ENCODE data around the gene ACOX1. TPM values are rescaled to one million over a fixed set of nuclear protein-coding genes. Genes with fewer than 3 reads are reported as not detected.

ACOX1 gene
- total RNA-seq, 6 donors from 2014 or later, result 33.2 to 84.2 (median 57.4) TPM

DNA sequence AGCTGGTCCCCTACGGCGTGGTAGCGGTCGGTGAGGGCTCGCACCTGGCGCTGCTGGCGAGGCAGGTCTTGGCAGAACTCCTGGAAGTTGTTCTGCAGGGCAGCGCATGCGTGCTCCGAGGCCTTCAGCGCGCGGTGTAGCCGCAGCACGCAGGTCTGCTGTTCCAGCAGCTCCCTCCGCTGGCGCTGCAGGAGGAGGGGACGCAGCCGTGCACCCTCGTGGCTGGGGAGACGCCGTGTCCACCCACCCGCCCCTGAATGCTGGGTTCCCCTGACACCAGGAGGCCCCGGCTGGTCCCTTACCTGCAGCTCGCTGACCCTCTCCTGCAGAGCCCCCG, 35.9 kb upstream of the ACOX1 start:
- peaks cover 0 to 9% (median 7%) of the 10 kb centered on the region in 4 donors for H3K4me1 ChIP-seq
- peak in 1 of 2 donors; percentile 79 for DNase-seq
- WGBS, 2 donors, result 94 to 97% methylated on average over 6 to 7 of the region's 26 CpGs

DNA sequence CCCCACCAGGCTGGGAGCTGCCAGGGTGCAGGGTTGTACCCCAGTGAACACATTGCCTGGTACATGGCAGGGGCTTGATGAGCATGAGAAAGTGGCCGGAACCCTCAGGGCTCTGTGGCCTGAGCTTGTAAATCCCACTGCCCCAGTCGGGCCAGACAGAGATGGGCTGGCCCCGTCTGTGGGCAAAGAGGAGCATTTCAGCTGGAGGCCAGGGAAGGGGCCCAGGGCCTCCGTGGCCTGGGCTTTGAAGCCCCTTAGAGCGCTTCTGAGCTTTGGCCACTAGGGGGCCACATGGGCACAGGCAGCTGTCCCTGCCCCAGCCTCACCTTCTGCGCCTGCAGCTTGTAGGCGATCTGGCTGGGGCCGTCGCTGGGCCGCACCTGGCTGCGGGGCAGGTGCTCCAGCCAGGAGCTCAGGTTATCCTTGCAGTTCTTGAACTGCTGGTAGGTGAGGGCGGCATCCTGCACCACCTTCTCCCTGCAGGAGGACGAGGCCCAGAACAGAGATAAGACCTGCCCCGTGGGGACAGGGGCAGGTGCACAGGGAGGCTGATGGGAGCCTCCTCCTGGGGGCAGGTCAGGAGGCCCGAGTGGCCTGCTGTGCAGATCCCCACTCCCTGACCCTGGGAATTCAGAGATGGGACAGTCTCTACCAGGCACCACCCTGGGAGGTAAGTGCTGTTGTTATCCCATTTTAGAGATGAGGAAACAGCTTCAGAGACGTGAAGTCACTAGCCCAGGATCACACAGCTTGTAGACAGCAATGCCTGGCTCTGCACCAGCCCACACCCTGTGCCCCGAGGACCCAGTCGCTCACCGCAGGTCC, 35.3 kb upstream of the ACOX1 start:
- no peak overlapping the region for H3K27ac ChIP-seq
- no peak for TF ChIP-seq EP300 (IDR thresholded peaks at IDR 0.05)
- TF ChIP-seq, protein P1, sequence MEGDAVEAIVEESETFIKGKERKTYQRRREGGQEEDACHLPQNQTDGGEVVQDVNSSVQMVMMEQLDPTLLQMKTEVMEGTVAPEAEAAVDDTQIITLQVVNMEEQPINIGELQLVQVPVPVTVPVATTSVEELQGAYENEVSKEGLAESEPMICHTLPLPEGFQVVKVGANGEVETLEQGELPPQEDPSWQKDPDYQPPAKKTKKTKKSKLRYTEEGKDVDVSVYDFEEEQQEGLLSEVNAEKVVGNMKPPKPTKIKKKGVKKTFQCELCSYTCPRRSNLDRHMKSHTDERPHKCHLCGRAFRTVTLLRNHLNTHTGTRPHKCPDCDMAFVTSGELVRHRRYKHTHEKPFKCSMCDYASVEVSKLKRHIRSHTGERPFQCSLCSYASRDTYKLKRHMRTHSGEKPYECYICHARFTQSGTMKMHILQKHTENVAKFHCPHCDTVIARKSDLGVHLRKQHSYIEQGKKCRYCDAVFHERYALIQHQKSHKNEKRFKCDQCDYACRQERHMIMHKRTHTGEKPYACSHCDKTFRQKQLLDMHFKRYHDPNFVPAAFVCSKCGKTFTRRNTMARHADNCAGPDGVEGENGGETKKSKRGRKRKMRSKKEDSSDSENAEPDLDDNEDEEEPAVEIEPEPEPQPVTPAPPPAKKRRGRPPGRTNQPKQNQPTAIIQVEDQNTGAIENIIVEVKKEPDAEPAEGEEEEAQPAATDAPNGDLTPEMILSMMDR (IDR thresholded peaks at IDR 0.05), result peak; percentile 92 to 98 (median 96)
- WGBS, 2 donors, result 30 to 37% methylated on average over 14 to 15 of the region's 19 CpGs

More for the DNA sequence above, 35.9 kb upstream of the ACOX1 start:
- Histone ChIP-seq H3K36me3 (peaks cover 0 to 9% (median 2%) of the 10 kb centered on the region in 4 donors), H3K27ac (no peak overlapping the region), H3K4me3 (no peak overlapping the region), H3K9me3 (no peaks in the 10 kb centered on the region), H3K27me3 (no peaks in the 10 kb centered on the region)
- ATAC-seq (ENCODE audit: low FRiP score in 2 of 2), result no peak
- TF ChIP-seq EP300 (IDR thresholded peaks at IDR 0.05) (no peak), POLR2A (IDR thresholded peaks at IDR 0.05) (no peak), POLR2AphosphoS5 (IDR thresholded peaks at IDR 0.05) (no peak)
- TF ChIP-seq, protein P1 (IDR thresholded peaks at IDR 0.05), result no peak

GRCh38 chr17:76013377-76013932, 34.5 kb upstream of the ACOX1 start:
- 82 to 83% methylated on average over 15 of the region's 15 CpGs for WGBS, 2 donors
- H3K27me3 ChIP-seq, result no peaks in the 10 kb centered on the region
- no peak for DNase-seq

More for the DNA sequence above, 35.3 kb upstream of the ACOX1 start:
- DNase-seq (peak; percentile 81 to 87), ATAC-seq (ENCODE audit: low FRiP score in 2 of 2) (peak; percentile 86 to 88)
- Histone ChIP-seq H3K27me3 (no peaks in the 10 kb centered on the region), H3K4me3 (no peak overlapping the region), H3K36me3 (peaks cover 0 to 15% (median 2%) of the 10 kb centered on the region in 4 donors), H3K9me3 (no peaks in the 10 kb centered on the region), H3K4me1 (peaks cover 0 to 9% (median 7%) of the 10 kb centered on the region in 4 donors)

GRCh38 chr17:76011951-76012350, 33.0 kb upstream of the ACOX1 start:
- DNase-seq (no peak), ATAC-seq (ENCODE audit: low FRiP score in 2 of 2) (no peak)
- TF ChIP-seq POLR2AphosphoS5 (IDR thresholded peaks at IDR 0.05), result no peak
- TF ChIP-seq, protein P1 (IDR thresholded peaks at IDR 0.05), result no peak
- TF ChIP-seq POLR2A (IDR thresholded peaks at IDR 0.05), result no peak
- 90 to 92% methylated on average over 5 of the region's 5 CpGs for WGBS, 2 donors
- Histone ChIP-seq H3K27me3 (no peaks in the 10 kb centered on the region), H3K36me3 (peaks cover 0 to 9% (median 2%) of the 10 kb centered on the region in 4 donors), H3K27ac (no peak overlapping the region), H3K9me3 (no peaks in the 10 kb centered on the region), H3K4me3 (no peak overlapping the region), H3K4me1 (peaks cover 0 to 9% (median 7%) of the 10 kb centered on the region in 4 donors)

More at GRCh38 chr17:76013377-76013932, 34.5 kb upstream of the ACOX1 start:
- TF ChIP-seq POLR2A (IDR thresholded peaks at IDR 0.05) (no peak), EP300 (IDR thresholded peaks at IDR 0.05) (no peak), POLR2AphosphoS5 (IDR thresholded peaks at IDR 0.05) (no peak)
- TF ChIP-seq, protein P1 (IDR thresholded peaks at IDR 0.05), result no peak
- H3K36me3 ChIP-seq, result peaks cover 0 to 14% (median 2%) of the 10 kb centered on the region in 4 donors
- no peak overlapping the region for H3K4me3 ChIP-seq
- H3K4me1 ChIP-seq, result peaks cover 0 to 9% (median 7%) of the 10 kb centered on the region in 4 donors
- H3K27ac ChIP-seq, result no peak overlapping the region
- no peak for ATAC-seq (ENCODE audit: low FRiP score in 2 of 2)
- no peaks in the 10 kb centered on the region for H3K9me3 ChIP-seq

Measured in upper lobe of left lung (tissue), 6 donors.